GM21529 (cell line): Measurements from ENCODE around the gene MCC.

ENCODE experiments used
- ATAC-seq: cut with Tn5 transposase; IDR thresholded peaks from one replicate; pipeline ENCODE4 v1.9.1; 2021; ENCODE audit not compliant: unreplicated experiment

Gene MCC

DNA sequence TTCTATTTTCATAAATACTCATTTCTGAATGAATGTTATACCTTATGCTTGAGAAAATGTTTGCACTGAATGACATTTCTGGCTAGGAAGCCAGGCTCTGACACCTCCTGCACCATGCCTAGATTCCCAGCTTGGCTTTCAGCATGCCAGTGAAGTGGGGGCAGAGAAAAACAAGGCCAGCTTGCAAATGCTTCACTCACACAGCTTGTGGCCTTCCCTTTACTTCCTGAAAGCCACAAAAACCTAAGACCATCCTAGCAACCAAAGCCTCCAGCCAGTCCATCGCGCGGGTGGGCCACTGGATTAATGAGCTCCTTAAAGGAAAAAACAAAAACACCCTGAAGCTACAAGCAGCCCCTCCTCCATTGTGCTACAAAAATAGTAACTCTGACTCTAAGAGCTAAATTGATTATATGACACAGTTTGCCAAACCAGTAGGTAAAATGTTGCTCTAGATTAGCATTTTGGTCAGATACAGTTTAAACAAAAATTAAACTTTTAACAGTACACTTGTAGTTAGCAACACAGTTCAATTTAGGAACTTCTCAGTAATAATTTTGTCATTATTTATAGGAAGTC is 213.3 kb downstream of the MCC start:
- ATAC-seq: no peak

DNA sequence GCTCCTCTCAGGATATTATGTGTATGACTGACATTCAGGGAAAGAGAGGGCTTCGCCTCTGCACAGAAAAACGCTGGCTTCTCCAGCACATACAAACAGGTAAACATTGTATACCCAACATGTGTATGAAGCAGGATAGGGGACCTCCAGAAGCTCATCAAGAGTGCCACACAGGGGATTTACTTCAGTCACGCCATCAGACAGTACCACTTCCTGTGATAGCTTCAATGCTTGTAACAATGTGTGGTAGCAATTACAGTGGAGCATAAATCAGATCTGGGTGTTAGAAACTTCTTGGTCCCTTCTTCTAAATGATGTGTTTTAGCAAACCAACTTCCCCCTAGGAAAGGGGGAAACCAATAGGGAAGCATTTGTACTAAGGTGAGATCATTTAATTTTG is 214.3 kb downstream of the MCC start:
- no peak for ATAC-seq

DNA sequence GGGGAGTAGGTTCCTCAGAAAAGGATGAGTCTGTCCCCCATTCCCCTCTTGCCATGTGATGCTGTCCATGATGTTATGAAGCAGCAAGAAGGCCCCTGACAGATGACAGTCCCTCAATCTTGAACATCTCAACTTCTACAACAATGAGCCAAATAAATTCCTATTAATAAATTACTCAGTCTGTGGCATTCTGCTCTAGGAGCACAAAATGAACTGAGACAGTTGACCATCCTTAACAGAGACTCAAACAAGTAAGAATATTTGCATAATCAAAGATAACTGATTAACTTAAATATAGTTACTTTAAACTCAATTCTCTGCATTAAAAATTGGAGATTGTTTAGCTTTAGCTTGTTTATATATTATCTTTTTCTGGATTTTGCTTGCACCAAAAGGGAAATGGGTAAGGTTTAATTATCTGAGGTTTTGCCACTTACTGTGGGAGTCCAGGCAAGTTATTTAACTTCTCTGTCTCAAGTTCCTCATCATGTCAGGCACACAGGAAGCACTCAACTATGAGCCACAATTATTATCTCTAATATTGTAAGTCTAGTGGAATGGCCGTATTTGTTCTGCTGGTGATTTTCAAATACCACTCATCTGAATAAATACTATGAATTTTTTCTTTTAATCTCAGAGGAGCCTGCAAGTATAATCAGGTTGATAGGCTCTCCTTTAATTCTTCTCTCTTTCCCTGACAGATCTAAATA is 216.4 kb downstream of the MCC start:
- ATAC-seq: no peak

DNA sequence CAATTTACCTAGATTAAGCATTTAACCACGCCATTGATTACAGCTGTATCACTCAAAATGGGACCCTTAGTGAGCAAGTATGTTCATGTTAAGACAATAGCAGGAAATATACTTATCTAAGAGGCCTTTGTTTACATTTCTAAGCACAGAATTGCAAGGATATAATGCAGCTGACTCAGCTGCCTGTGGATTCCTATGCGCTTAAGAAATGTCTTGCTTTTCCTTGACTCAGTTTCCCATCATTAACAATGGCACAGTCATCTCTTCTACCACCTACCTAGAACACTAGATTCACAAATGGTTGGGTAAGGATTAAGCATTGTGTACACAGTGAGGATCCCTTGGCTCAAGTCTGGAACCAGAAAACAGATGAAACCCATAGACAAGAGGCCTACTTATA is 217.2 kb downstream of the MCC start:
- ATAC-seq: no peak

DNA sequence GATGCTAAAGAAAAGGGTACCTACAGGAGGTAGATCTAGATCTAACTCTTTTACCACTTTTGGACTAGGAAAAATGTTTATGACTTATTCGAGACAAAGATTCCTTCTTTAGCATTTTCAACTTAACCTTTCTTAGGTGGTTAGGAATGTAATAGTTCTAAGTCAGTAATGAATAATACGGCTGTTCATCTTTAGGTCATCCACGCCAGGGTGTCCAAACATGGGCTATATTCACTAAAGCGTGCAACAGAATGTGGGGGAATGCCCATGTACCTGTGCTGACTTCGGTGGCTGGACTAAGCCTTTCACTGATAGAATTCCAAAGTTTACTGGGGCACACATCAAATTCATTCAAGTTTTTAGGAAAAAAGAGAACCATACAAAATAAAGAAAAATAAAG is 218.2 kb downstream of the MCC start:
- ATAC-seq: no peak

DNA sequence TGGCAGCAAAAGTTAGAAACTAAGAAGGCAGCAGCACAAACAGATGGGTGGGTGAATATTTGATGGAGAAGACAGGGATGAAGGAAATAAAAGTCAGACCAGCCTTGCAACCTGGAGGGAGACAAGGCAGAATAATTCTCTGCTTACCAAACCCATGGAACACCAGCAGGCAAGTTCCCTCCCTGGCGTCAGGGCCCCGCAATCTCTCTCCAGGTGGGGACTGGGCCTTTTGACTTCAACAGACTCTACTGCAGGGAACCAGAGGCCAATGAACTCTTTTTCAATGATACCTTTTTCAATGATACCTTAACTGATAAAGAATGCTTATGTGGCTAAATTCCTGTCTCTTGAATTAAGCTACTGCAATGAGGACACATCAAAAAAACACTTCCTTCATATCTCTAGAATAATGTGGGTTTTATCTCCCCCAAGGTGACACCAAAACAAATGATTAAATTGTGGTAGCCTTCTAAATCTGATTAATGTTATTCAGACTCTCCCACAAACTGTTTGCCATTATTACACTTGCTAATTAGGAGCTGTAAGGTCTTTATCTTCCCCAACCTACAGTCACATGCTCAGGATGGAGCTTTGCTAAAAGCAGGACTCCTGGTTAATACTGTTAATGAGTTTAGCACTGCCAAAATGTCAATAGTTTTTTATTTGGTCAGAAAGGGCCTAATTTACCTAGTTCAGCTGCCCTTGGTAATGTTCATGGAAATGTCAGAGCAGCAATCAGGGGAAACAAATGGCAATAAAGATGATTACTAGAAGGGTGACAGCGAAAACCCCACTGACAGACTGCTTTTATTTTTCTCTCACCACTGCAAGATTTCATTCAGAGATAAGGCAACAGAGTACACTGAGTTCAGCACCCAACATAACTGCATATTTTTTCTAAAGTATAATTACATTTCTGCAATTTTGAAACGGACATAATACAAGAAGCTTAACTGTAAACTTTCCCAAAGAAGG is 218.9 kb downstream of the MCC start:
- no peak for ATAC-seq

DNA sequence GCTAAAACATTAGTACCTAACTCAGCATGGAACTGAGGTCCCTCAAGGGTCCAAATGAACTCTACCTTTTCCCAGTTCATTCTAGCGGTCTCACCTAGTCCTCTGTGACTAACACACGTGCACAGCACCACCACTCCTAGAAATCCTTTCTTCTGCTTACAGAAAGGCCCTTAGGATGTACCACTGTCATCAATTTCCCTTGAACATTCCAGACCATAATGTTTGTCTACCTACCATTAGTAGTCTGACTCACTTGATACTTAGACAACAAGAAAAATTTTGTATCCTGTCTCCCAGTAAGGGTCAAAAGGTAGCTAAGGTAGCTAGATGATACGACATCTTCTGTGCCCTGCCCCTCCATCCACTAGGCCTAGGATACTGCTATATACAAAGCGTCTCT is 220.0 kb downstream of the MCC start:
- no peak for ATAC-seq

DNA sequence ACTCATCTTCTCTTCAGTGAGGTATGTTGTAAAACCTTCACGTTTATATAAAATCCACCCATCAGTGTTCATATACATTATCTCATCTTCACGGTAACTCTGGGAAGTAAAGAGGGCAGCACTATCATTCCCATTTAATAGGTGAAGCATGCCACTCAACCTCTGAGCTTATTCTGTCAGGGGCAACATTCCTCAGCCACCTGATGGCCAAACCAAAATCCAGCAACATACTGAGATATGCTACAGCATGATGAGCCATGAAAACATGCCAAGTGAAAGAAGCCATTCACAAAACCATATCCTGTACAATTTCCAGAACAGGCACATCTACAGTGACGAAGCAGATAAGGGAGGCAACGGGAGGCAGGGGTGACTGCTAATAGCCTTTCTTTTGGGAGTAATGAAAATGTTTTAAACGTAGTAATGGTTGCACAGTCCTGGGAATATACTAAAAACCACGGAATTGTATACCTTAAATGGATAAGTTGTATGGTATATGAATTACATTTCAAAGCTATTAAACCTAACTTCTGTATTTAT is 220.8 kb downstream of the MCC start:
- ATAC-seq: no peak

DNA sequence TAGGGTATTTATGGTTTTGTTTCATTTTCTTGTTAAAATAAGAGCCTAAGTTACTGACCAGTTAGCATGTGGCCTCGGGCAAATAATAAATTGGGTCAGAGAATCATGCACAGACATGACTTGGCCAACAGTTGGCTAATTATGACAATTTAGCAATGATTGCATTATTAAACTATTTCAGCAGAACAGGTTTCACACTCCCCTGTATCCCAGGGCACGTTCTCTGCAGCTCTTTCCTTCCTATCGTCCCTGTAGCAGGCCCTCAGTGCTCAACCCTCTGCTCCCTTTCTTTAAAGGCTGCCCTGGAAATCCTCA is 221.4 kb downstream of the MCC start:
- no peak for ATAC-seq

DNA sequence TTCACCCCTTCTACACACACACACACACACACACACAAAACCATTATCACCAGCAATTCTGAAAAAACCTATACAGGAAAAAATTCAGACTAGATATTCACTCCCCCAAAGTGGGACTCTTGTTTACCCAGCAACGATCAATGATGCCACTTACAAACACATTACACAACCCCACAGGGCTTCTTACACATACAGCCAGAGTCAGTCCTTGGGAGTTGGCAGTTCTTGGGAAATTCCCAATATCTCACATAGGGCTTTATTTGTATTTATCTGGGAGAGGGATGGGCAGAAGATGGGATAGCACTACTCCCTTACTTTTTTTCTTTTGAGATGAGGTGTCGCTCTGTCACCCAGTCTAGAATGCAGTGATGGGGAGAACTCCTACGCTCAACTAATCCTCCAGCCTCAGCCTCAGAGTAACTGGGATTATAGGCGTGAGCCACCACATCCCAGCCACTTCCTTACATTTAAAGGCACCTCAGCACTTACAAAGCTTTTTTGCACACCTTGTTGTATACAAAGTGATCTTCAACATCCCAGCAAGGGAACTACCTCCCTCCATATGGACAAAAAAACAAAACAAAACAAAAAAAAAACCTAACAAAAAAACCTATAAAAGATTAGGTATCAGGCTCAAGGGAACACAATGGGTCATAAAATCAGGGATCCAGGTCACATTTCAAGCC is 221.9 kb downstream of the MCC start:
- no peak for ATAC-seq

DNA sequence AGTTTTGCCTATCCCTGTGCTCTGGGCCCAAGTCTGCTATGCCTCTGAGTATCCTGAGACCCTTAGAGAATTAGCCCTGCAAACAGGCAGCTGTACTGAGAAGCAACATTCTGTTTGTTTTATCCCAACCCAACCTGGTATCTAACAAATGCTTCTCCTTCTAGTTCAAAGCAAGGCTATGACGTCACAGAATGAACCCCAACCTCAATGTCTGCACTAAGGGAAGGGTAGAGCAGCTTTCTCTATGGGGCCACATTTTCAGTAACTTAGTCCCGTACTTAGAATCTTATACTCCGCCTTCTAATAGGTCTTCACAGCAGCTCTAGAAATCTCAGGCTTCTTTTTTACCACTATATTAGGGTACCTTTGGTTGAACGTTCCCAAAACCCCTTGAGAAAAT is 223.1 kb downstream of the MCC start:
- ATAC-seq: no peak

DNA sequence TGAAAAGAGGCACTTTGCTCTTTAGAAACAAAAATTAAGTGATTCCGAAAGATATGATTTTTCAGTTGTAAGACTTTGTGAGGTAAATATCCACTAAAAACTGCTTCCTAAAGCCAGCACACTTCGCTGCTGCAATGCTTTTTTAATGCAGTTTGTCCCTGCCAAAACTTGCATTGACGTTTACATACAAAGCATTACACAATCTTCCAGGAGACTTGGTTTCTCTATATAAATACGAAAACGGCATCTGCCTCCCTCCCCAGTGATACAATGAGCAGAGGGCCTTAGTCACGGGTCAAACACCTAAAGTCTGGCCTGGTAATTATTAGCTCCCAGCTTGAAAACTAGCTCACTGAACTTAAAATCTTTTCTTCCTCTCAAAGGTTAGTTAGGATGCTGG is 224.2 kb downstream of the MCC start:
- ATAC-seq: no peak

DNA sequence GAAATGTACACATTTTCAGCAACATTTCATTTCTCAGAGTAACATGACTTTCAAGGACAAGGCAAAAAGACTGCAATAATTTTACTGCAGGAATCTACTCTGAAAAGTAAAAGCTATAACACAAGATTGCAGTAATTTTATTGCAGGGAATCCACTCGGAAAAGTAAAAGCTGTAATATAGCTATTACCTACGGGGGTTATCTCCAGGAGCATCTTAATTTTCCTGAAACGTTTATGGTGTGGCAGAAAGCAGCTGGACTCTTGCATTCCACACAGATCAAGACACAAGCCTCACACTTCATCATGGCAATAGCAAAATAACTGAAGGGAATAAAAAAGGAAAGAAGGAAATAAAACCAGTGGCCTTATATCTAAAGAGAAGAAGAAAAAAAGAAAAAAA is 224.7 kb downstream of the MCC start:
- no peak for ATAC-seq

DNA sequence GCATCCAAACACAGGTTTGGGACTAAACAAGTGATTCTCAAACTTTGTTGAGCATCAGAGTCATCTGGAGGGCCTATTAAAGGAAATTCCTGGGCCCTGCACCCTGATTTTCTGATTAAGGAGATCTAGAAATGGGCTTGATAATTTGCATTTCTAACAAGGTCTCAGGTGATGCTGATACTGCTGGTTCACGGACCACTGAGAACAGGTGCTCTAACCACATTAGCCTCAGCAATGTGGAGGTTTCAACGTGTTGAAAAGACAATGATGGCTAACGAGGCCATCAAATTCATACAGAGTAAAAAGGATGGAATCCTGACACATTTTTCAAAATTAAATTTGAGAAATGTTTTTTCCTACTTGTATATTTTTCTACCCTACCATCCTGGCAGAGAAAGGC is 225.6 kb downstream of the MCC start:
- no peak for ATAC-seq

DNA sequence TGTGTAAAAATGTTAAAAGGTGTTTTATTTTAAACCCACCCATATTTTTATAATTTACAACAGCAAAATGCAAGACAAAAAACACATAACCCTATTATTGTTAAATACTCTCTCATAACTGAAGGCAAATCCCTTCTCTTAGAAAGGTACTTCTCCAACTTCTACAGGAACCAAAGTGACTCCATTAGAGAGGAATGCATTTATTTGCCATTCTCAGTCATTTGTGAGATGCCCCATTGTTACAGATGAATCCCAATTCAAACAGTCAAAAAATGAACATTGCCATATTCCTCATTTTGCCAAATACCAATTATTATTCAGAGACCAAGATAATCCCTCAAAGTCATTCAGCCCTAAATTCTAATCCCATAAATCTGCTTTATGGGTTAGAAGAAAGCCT is 229.2 kb downstream of the MCC start:
- no peak for ATAC-seq

DNA sequence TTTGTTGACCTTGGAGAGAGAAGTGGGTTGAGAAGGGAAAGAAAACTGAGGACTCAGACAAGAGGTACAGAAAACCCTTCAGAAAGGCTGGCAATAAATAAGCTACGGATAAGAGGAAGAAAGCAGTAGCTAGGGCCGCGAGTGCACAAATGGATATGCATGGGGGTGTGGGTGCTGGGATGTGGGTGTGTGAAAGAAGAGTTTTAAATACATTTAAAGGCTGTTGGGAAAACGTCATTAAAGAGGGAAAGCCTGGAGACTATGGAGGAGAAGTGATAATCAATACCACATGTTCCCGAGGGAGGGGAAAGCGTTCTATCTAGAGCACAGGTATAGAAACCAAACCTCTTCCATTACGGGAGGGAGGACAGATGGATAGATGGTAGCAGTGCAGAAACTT is 230.7 kb downstream of the MCC start:
- no peak for ATAC-seq

DNA sequence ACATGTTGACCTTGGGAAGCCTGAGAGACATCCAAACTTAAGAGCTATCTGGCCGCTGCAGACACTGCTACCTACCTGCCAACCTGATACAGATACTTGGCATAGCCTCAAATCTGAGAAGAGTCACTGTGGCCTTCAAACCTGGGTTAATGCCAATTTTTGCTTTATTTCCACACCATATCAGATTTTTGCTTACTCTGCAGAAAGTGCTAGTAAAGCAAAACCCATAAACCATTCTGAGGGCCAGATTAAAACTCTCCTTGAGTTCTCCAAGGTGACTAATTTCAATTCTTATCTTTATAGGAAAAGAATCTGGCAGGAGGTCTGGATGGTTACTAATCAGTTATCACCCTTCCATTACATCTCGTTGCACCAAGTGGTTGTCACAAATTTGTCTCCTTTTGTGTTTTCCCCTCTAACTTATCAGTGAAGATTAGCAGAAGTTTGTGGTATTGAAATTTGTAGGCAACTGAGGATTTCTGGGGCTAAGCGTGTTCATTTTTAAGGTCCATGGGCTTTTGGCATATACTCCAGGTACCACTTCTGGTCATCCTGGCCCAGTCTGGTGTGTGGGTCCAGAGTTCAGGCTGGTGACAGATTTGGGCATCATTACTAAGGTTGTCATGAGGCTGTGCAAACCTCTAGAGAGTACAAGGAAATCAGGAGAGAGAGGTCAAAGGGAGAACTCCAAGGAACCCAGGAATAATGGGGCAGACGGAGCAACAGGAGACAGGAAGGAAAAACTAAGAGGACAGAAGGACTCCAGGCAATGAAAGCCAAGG is 231.4 kb downstream of the MCC start:
- no peak for ATAC-seq

DNA sequence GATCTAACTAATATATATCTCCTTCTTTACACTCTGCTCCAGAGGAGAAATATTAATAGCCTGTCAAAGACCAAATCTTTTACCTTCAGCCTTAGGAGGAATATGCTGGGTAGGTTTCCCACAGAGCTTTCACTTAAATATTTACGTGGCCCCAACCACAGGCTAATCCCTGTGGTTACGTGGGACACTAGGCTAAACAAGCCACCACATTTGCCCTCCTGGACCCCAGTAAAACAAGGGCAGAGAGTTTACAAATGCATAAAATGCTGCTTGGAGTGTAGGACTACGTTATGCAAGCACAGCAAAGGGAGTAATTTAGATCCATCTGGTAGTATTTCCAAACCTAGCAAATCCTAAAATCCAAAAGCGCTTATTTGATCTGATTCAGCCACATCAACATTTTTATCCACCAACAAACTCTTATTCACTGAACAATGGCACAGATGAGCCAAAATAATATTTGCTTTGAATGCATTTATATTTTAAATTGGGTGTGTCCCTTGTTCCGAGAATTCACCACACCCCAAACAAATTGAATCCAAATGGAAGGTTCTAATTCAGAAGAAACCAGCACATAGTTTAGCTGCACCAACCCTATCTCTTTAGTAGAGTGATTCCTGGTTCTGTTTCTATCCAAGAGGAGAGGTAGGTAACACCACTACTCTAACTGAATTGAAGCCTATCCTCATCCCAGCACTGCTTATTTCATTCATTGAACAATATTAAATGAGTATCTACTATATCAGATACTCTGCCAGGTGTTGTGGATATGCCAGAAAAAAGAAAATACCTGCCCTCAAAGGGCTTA is 232.5 kb downstream of the MCC start:
- no peak for ATAC-seq

DNA sequence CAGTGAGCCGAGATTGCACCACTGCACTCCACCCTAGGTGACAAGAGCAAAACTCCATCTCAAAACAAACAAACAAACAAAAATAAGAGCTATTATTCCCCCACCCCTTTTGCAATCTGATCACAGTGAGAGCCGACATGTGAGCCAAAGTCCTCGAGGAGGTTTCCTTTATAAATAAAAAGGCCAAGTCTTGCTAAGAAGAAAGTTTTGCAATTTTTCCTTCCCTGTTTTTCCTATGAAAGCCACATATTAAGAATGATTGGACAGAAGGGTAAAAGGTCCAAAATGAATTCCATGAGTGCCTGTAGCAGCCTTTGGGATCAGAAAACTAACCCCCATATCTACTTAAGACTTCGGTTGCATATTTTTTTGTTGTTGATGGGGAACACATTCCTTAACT is 233.1 kb downstream of the MCC start:
- no peak for ATAC-seq

DNA sequence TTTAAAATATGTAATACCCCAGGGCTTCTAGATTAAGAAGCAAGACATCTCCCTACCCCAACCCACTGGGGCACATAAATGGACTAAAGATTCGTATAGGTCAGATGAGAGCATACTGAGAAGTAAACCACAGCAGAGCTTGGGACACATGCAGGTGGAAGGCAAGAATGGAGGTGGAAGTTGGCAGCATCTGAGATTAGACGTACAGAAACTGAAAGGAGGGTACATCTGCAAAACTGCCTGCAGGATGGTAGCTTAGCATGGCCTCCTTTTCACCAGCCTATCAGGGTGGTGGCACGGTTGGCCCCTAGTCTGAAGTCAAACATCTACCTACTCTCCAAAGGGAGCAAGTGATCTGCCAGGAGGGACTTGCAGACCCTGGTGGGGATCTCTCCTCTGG is 235.2 kb downstream of the MCC start:
- ATAC-seq: no peak
